Activated naive CD4-positive, alpha-beta T cell treated with anti-CD3 and anti-CD28 coated beads, Interleukin-2, amount 50 U/mL, for 24 hours (primary cell): ENCODE measurements around the gene MAP2K4.

Experiments
- H3K27ac Mint-ChIP-seq: one replicate; pipeline ENCODE4 v1.8.0; 2021; ENCODE audit warnings: mild to moderate bottlenecking, mixed read lengths
- H3K27me3 Mint-ChIP-seq: one replicate; pipeline ENCODE4 v1.8.0; 2021; ENCODE audit warnings: mixed read lengths
- H3K36me3 Mint-ChIP-seq: one replicate; pipeline ENCODE4 v1.8.0; 2021; ENCODE audit warnings: mixed read lengths
- H3K4me1 Mint-ChIP-seq: one replicate; pipeline ENCODE4 v1.8.0; 2021; ENCODE audit warnings: mixed read lengths
- H3K4me3 Mint-ChIP-seq: one replicate; pipeline ENCODE4 v1.8.0; 2021; ENCODE audit warnings: mild to moderate bottlenecking, mixed read lengths
- H3K9me3 Mint-ChIP-seq: one replicate; pipeline ENCODE4 v1.8.0; 2021; ENCODE audit warnings: mixed read lengths

The MAP2K4 gene

DNA sequence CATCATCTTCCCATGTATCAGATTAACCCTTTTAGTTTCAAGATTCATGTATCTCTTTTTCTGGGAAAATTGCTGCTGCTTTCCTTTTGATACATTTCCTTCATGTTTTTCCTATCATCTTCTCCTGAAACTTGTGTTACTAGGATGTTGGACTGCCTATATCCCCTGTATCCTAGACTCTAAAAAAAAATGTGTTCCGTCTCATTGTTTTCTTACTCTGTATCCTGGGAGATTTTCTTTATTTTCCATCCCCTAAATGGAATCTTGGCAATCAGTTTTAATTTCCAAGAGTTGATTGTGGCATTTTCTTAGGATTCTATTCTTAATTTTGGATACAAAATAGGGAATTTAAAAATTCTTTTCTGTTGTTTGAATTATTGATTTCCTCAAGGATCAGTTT is 36.8 kb downstream of the MAP2K4 start:
- peaks cover 9% of the 10 kb centered on the region for H3K36me3 Mint-ChIP-seq
- no peak overlapping the region for H3K4me3 Mint-ChIP-seq
- H3K9me3 Mint-ChIP-seq: no peaks in the 10 kb centered on the region
- H3K27me3 Mint-ChIP-seq: no peaks in the 10 kb centered on the region
- no peak overlapping the region for H3K27ac Mint-ChIP-seq
- peaks cover 64% of the 10 kb centered on the region for H3K4me1 Mint-ChIP-seq

DNA sequence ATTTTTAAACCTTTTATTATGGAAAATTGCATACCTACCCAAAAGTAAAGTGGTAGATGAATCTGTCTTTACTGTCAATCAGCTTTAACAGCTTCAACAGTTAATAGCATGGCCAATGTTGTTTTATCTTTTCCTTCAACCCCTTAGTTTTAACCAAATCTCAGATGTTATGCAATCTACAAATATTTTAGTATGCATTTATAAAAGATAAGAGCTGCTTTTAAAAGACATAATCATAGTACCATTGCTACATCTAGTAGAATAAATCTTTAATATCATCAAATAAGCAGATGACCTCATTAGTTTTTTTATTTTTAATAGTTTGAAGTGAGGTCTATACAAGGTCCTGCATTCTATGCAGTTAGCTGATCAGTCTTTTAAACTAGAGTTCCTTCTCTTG is 37.9 kb downstream of the MAP2K4 start:
- H3K9me3 Mint-ChIP-seq: no peaks in the 10 kb centered on the region
- no peak overlapping the region for H3K27ac Mint-ChIP-seq
- no peaks in the 10 kb centered on the region for H3K27me3 Mint-ChIP-seq
- H3K4me3 Mint-ChIP-seq: no peak overlapping the region
- peaks cover 15% of the 10 kb centered on the region for H3K36me3 Mint-ChIP-seq
- H3K4me1 Mint-ChIP-seq: peaks cover 54% of the 10 kb centered on the region

DNA sequence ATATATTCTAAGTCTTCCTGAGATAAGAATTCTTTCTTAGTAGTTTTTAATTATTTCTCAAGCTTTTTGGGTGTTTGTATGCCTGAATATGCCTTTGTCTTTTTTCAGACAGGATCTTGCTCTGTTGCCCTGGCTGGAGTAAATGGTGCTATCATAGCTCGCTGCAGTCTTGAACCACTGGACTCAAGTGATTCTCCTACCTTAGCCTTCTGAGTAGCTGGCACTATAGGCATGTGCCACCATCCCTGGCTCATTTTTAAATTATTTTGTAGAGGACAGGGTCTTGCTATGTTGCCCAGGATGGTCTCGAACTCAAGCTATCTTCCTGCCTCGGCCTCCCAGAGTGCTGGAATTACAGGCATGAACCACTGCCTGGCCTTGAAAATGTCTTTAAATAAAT is 41.6 kb downstream of the MAP2K4 start:
- Mint-ChIP-seq H3K27ac (no peak overlapping the region), H3K4me1 (peaks cover 19% of the 10 kb centered on the region), H3K4me3 (no peak overlapping the region), H3K27me3 (no peaks in the 10 kb centered on the region), H3K9me3 (no peaks in the 10 kb centered on the region), H3K36me3 (peaks cover 25% of the 10 kb centered on the region)

DNA sequence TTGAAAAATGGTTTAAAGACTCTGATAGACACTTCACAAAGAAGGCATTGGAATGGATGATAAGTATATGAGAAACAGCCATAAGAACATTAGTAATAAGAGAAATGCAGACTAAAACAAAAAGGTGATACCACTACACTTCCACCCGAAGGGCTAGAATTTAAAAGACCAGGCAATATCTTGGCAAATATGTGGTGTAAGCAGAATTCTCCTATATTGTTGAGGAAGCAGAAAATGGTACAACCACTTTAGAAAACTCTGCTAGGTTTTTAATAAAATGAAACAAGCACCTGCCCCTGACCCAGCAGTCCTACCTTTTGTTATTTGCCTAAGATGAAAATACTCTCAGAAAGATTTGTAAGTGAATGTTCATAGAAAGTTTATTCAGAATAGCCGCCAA is 43.7 kb downstream of the MAP2K4 start:
- Mint-ChIP-seq H3K4me1 (peaks cover 12% of the 10 kb centered on the region), H3K27ac (no peak overlapping the region), H3K27me3 (no peaks in the 10 kb centered on the region), H3K4me3 (no peak overlapping the region), H3K9me3 (no peaks in the 10 kb centered on the region), H3K36me3 (peaks cover 25% of the 10 kb centered on the region)

DNA sequence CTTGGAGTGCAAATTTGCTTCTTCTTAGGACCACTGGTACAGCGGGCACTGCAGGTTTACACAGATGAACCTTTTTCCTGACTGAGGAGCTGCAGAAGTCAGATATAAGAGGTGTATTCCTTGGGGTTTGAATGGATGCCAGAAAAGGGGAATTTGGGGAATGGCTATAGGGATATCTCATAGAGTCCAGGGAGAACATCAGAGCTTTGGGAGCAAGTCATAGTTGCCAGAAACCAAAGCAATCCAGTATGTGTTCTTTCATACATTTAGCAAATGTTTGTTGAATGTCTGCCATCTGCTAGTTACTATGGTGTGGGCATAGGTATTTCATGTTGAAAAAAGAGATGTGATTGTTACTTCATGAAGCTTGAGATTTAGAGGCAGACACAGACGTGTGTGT is 46.8 kb downstream of the MAP2K4 start:
- Mint-ChIP-seq H3K4me1 (peaks cover 7% of the 10 kb centered on the region), H3K9me3 (no peaks in the 10 kb centered on the region), H3K27me3 (no peaks in the 10 kb centered on the region), H3K4me3 (no peak overlapping the region), H3K36me3 (peaks cover 19% of the 10 kb centered on the region), H3K27ac (no peak overlapping the region)

DNA sequence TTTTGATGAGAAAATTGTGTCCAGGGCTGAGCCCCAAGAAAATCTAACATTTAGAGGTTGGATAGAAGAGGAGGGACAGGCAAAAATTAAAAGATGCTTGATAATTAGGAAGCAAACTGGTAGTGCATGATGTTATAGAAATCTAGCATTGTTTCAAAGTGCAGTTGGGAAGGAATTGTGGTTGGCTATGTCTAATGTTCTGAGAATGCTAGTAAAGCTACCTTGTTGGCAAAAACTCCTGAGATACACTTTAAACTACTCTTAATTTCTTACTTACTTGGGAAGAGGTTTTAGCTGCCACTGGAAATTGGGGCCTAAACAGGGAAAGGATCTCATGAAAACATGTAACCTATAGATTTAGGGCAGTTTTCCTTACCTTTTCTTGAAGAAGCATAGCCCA is 48.3 kb downstream of the MAP2K4 start:
- peaks cover 20% of the 10 kb centered on the region for H3K36me3 Mint-ChIP-seq
- no peak overlapping the region for H3K4me3 Mint-ChIP-seq
- H3K27ac Mint-ChIP-seq: no peak overlapping the region
- no peaks in the 10 kb centered on the region for H3K9me3 Mint-ChIP-seq
- H3K4me1 Mint-ChIP-seq: peaks cover 8% of the 10 kb centered on the region
- H3K27me3 Mint-ChIP-seq: no peaks in the 10 kb centered on the region

DNA sequence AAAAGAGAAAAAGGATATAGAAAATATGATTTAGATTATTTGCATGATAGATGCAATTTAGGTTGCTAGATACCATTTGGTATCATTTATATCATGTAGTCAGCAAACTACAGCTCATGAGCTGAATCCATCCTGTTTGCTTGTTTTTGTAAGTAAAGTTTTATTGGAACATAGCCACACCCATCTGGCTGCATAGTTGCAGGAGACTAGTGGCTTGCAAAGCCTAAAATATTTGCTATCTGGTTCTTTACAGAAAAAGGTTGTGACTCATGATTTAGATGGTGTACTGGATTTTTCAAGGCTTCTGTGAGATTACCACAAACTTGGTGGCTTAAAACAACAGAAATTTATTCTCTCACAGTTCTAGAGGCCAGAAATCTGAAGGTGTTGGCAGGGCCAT is 49.9 kb downstream of the MAP2K4 start:
- no peak overlapping the region for H3K27ac Mint-ChIP-seq
- H3K4me1 Mint-ChIP-seq: peaks cover 16% of the 10 kb centered on the region
- H3K4me3 Mint-ChIP-seq: no peak overlapping the region
- peaks cover 19% of the 10 kb centered on the region for H3K36me3 Mint-ChIP-seq
- H3K27me3 Mint-ChIP-seq: no peaks in the 10 kb centered on the region
- no peaks in the 10 kb centered on the region for H3K9me3 Mint-ChIP-seq

DNA sequence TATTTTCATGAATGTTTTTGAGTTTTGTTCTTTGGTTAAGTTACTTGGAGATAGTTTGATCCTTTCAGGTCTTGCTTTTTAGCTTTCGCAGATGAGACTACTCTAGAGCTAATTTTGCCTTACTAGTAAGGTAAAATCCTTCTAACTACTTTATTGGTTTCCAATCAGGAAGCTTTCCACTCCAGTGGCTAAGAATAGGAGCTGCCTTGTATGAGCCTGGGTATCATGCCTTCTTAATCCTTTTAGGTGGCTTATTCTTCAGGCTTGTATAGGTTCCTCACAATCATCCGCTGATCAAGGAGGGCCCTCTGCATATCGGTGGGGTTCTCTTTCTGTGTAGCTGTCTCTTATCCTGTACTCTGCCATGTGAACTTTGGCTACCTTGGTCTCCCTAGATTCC is 53.7 kb downstream of the MAP2K4 start:
- Mint-ChIP-seq H3K36me3 (peaks cover 30% of the 10 kb centered on the region), H3K27me3 (no peaks in the 10 kb centered on the region), H3K4me1 (peaks cover 20% of the 10 kb centered on the region), H3K4me3 (no peak overlapping the region), H3K27ac (no peak overlapping the region), H3K9me3 (no peaks in the 10 kb centered on the region)

DNA sequence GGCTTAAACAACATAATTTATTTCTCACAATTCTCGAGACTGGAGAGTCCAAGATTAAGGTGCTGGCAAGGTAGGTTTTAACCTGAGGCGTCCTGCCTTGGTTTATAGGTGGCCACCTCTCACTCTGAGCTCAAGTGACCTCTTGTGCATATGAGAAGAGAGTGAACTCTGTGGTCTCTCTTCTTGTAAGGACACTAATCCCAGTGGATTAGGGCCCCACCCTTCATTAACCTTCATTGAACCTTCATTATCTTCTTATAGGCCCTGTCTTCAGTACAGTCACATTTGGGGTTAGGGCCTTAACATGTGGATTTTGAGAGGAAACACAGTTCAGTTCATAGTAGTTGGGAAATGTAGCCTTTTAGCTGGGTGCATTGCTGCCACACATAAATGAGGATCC is 57.1 kb downstream of the MAP2K4 start:
- Mint-ChIP-seq H3K4me1 (peaks cover 35% of the 10 kb centered on the region), H3K27ac (peak overlapping the region; percentile 14), H3K36me3 (peaks cover 41% of the 10 kb centered on the region), H3K27me3 (no peaks in the 10 kb centered on the region), H3K4me3 (no peak overlapping the region), H3K9me3 (no peaks in the 10 kb centered on the region)

DNA sequence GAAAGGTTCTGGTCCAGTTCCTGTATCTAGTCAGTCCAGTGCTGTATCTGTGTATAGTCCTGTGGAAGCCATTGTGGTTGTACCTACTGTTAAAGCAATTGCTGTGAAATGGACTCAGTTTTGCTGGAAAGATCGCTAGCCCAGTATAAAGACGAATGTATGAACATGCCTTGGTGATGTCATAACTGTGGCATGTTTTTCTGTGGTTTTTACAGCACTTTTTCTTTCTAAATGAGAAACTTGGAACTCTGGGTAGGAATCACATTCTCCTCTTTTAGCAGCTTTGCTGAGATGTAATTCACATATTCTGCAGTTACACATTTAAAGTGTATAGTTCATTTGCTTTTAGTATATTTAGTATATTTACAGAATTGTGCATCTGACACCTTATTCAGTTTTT is 58.1 kb downstream of the MAP2K4 start:
- H3K4me3 Mint-ChIP-seq: no peak overlapping the region
- H3K9me3 Mint-ChIP-seq: no peaks in the 10 kb centered on the region
- H3K4me1 Mint-ChIP-seq: peaks cover 39% of the 10 kb centered on the region
- no peaks in the 10 kb centered on the region for H3K27me3 Mint-ChIP-seq
- peaks cover 39% of the 10 kb centered on the region for H3K36me3 Mint-ChIP-seq
- no peak overlapping the region for H3K27ac Mint-ChIP-seq

DNA sequence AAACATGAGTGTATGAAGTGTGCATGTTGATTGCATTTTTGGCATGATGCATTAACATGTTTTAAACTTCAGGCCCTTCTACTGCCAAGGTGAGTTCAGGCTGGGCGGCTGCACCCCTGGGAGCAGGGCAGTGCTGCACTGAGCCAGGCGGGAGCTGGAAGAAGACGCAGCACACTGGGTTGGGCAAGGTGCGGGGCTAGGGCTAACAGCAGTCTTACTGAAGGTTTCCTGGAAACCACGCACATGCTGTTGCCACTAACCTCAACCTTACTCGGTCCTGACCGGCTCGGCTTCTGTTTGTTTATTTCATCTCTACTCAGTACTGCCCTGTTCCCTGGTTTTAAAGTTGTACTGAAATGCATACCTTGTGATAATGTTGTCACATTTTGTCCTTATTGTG is 61.0 kb downstream of the MAP2K4 start:
- Mint-ChIP-seq H3K4me3 (no peak overlapping the region), H3K4me1 (peaks cover 43% of the 10 kb centered on the region), H3K36me3 (peaks cover 30% of the 10 kb centered on the region), H3K27me3 (no peaks in the 10 kb centered on the region), H3K27ac (no peak overlapping the region), H3K9me3 (no peaks in the 10 kb centered on the region)

DNA sequence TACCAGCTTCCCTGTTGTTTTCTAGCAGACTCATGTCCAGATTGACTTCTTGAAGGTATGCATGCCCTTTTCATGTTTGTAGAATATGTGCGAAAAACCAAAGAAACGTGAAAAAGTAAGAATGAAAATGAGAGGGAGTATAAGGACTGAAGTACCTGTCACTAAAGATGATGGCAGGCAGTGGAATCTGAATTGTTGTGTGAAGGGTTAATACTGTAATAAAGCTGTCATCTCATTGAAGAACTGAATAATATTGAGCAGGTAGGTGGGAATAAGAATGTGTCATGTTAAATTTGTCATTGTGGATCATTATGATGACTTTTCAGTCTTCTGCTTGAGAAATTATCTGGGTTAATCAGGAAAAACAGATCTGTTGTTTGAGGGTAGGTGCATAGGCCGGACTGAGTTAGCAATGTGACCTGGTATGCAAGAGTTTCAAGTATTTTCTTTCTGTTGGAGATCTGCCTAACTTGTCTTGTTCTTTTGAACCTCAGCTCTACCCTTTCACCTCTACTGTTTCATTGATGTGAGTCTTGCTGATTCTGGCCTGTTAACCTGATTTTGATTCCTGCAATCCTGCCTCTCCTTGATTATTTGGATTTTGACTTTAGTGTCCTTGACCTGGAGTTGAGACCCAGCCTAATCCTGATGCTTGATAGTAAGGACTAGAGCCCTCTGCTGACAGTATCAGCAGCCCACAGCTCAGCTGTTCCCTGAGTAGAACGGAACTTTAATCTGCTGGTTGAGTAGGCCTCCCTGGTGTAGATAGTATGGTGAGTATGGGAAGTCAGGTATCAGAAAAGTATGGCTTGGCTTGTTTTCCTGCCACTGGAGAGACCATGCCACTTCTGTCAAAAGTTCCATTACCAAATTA is 64.6 kb downstream of the MAP2K4 start:
- no peaks in the 10 kb centered on the region for H3K27me3 Mint-ChIP-seq
- peaks cover 32% of the 10 kb centered on the region for H3K36me3 Mint-ChIP-seq
- H3K4me3 Mint-ChIP-seq: no peak overlapping the region
- peak overlapping the region; percentile 43 for H3K27ac Mint-ChIP-seq
- peaks cover 50% of the 10 kb centered on the region for H3K4me1 Mint-ChIP-seq
- no peaks in the 10 kb centered on the region for H3K9me3 Mint-ChIP-seq

DNA sequence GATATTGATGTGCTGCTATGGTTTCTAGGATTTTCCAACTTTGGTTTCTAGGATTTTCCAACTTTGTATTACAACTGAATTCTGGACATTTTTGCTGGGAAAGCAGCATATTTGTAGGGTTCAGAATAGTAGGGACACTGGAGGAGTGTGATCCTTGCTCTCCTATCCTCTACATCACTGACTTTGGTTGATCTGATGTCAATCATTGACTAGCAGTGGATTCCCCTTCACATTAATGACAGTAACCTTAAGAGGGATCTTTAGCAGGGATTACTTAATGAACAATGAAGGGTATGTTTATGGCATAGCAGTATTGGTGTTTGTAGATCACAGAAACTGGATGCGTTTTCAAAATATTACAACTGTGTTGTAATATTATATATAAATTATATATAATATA is 67.4 kb downstream of the MAP2K4 start:
- Mint-ChIP-seq H3K27ac (no peak overlapping the region), H3K9me3 (no peaks in the 10 kb centered on the region), H3K36me3 (peaks cover 28% of the 10 kb centered on the region), H3K4me3 (no peak overlapping the region), H3K27me3 (no peaks in the 10 kb centered on the region), H3K4me1 (peaks cover 45% of the 10 kb centered on the region)

DNA sequence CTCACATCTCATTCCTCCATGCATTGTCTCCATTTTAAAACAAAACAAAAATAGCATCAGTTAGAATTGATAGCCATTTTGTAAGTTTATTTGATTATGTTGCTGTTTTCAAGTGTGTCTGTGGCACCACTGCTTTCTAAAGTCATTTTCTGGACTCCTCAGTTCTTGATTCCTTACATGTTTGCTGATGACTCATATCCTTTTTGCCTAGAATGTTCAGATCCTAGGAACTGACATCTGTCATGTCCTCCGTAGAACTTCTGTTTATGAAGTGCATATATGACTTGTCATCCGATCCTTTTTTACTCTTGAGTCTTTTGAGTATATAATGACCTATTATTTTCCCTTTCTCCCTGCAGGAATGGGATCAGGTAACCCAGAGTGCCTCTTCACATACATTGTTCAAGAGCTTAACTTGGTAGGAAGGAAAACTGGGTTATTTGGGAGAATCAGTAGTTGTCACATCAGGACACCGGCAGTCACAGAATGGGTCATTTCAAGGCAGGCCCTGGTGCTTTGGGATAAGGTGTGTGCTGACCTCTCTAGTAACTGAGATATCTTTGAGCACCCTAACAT is 69.2 kb downstream of the MAP2K4 start:
- no peak overlapping the region for H3K27ac Mint-ChIP-seq
- peaks cover 26% of the 10 kb centered on the region for H3K36me3 Mint-ChIP-seq
- peaks cover 41% of the 10 kb centered on the region for H3K4me1 Mint-ChIP-seq
- no peaks in the 10 kb centered on the region for H3K9me3 Mint-ChIP-seq
- H3K27me3 Mint-ChIP-seq: no peaks in the 10 kb centered on the region
- no peak overlapping the region for H3K4me3 Mint-ChIP-seq

DNA sequence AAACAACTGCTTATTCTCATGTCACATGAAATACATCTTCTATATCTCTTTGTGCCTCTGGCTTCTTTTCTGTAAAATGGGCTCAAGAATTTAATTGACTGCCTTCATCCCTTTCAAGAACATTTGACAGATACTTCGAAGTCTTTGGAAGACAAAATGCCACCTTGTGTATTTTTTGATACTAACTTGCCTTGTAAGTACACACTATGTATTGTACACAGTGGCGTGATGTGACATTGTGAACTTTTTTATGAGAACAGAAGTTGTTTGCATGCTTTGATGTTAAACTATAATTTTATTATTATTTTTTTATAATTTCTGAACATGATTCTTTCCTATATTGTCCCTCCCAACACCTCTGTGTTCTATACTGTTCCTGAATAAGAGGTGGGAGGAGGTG is 73.7 kb downstream of the MAP2K4 start:
- Mint-ChIP-seq H3K27me3 (no peaks in the 10 kb centered on the region), H3K9me3 (no peaks in the 10 kb centered on the region), H3K27ac (no peak overlapping the region), H3K36me3 (peaks cover 32% of the 10 kb centered on the region), H3K4me1 (peaks cover 27% of the 10 kb centered on the region), H3K4me3 (no peak overlapping the region)

DNA sequence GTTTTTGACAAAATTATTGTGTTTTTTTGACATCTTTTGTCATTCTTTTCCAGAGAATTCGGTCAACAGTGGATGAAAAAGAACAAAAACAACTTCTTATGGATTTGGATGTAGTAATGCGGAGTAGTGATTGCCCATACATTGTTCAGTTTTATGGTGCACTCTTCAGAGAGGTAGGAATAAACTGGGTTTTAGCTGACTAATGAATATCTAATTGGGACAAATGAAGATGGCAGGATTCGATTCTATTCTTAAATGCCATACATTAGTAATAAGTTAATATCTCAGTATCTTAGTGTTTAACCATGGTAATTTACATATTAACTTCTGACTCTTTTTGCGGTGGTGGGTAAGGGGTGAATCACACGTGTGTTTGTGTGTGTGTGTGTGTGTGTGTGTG is 74.8 kb downstream of the MAP2K4 start:
- peaks cover 25% of the 10 kb centered on the region for H3K4me1 Mint-ChIP-seq
- peaks cover 33% of the 10 kb centered on the region for H3K36me3 Mint-ChIP-seq
- H3K27ac Mint-ChIP-seq: no peak overlapping the region
- H3K9me3 Mint-ChIP-seq: no peaks in the 10 kb centered on the region
- H3K4me3 Mint-ChIP-seq: no peak overlapping the region
- no peaks in the 10 kb centered on the region for H3K27me3 Mint-ChIP-seq
